Measurements from ENCODE around the gene EIF4G1.

The EIF4G1 gene

GRCh38 chr3:184368586-184369183 lies 54.3 kb downstream of the EIF4G1 start:
- DNase-seq (ENCODE audit: low read depth) = no peak

GRCh38 chr3:184371570-184372018 lies 57.2 kb downstream of the EIF4G1 start:
- DNase-seq (ENCODE audit: low read depth) = no peak

- no peak for DNase-seq (ENCODE audit: low read depth)
These were observed 58.0 kb downstream of the EIF4G1 start for GRCh38 chr3:184372296-184372821.

GRCh38 chr3:184372911-184373310 lies 58.5 kb downstream of the EIF4G1 start:
- no peak for DNase-seq (ENCODE audit: low read depth)

GRCh38 chr3:184373422-184373821 lies 59.0 kb downstream of the EIF4G1 start:
- DNase-seq (ENCODE audit: low read depth) = no peak

- DNase-seq (ENCODE audit: low read depth) = no peak
These were observed 61.5 kb downstream of the EIF4G1 start for GRCh38 chr3:184375747-184376461.

- no peak for DNase-seq (ENCODE audit: low read depth)
These were observed 63.0 kb downstream of the EIF4G1 start for GRCh38 chr3:184377374-184377773.

- no peak for DNase-seq (ENCODE audit: low read depth)
These were observed 63.6 kb downstream of the EIF4G1 start, which contains the start of gene THPO for GRCh38 chr3:184377882-184378445. Gene THPO (minus strand): TSS chr3:184378207. CDS start chr3:184376259, 1,948 bp downstream.

- no peak for DNase-seq (ENCODE audit: low read depth)
These were observed 64.4 kb downstream of the EIF4G1 start for GRCh38 chr3:184378651-184379357.

- DNase-seq (ENCODE audit: low read depth) = no peak
These were observed 65.2 kb downstream of the EIF4G1 start, which contains the start of gene CHRD for GRCh38 chr3:184379358-184380184. Gene CHRD (plus strand): TSS chr3:184380054. CDS start chr3:184380319, 265 bp downstream.

- no peak for DNase-seq (ENCODE audit: low read depth)
These were observed 65.8 kb downstream of the EIF4G1 start for GRCh38 chr3:184380185-184380626.

GRCh38 chr3:184380627-184381260 lies 66.3 kb downstream of the EIF4G1 start:
- DNase-seq (ENCODE audit: low read depth) = no peak

- DNase-seq (ENCODE audit: low read depth) = no peak
These were observed 67.1 kb downstream of the EIF4G1 start for GRCh38 chr3:184381261-184382224.

- DNase-seq (ENCODE audit: low read depth) = no peak
These were observed 68.1 kb downstream of the EIF4G1 start for GRCh38 chr3:184382326-184383032.

GRCh38 chr3:184383033-184383740 lies 68.8 kb downstream of the EIF4G1 start:
- no peak for DNase-seq (ENCODE audit: low read depth)

GRCh38 chr3:184384342-184384741 lies 69.9 kb downstream of the EIF4G1 start:
- DNase-seq (ENCODE audit: low read depth) = no peak
